Thoracic aorta endothelial cell (primary cell): ENCODE data around the gene MN1. TPM values are rescaled to one million over a fixed set of nuclear protein-coding genes. Genes with fewer than 3 reads are reported as not detected.

Source experiments
- total RNA-seq: library from RNA; depleted of rRNA; stranded (reverse); fragments of >200 nt; gene quantifications from 2 replicates; pipeline ENCODE4 v1.2.3, GENCODE V29; 2012

Gene MN1
- 0.65 and 1.6 TPM in 2 replicates for total RNA-seq

DNA sequence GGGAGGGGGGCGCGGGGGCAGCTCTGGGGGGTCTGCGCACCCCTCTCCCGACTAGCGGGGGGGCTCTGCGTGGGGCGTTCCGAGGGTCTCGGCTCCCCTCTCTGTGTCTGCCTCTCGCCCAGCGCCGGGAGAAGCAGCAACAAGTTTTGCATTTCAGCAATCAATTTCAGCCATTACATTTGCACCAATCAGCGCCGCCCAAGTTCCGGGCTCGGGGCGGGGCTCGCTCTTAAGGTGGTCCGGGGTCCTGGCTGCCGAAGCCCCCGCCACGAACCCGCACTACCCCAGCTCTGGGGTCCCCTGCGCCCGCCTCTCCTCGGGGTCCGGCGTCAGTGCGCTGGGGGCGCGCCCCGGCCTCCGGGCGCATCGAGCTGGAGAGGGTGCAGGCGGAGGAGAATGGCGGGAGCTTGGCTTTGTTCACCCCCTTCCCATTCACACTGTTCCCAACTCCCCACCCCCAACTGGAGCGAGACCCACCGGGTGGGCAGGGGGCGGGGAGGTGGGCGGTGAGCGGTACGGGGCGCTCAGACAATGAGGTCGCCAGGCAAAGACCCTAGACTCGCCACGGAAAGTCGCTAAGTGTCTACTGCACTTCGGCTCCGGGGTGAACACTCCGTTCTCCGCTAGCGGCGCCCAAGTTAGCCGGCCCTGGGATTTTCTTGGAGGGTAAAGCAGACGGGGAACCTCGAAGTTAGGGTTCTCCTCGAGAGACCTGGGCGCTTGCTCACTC, at the start of gene MN1:
TSS of gene MN1 (minus strand) at position 141 of the 730 bp plus-strand sequence. CDS start 1,213 bp downstream, outside the sequence.

Other genes starting within 250 kb of the MN1 start
- gene PITPNB, start 117.5 kb upstream of the MN1 start, total RNA-seq, result 67.6 and 68.6 TPM in 2 replicates